Mucosa of rectum (tissue), 2 donors: ENCODE results near the gene MYO18B.

Experiments used
- H3K27ac ChIP-seq, 2 donors: one replicate each; pipeline ENCODE4 v1.7.0; 2013; ENCODE audit warnings: inconsistent platforms in 2 of 2, low read depth in 2 of 2, low read length in 2 of 2
- H3K27me3 ChIP-seq, 2 donors: one replicate each; pipeline ENCODE4 v1.7.0; 2013; ENCODE audit warnings: low read length in 2 of 2; ENCODE audit not compliant: control insufficient read depth in 2 of 2, insufficient read depth in 2 of 2
- H3K36me3 ChIP-seq, 2 donors: one replicate each; pipeline ENCODE4 v1.7.0; 2013; ENCODE audit warnings: low read length in 2 of 2; ENCODE audit not compliant: control insufficient read depth in 2 of 2, insufficient read depth in 2 of 2
- H3K4me1 ChIP-seq, 2 donors: one replicate each; pipeline ENCODE4 v1.7.0; 2013; ENCODE audit warnings: low read length in 2 of 2, mild to moderate bottlenecking in 1 of 2; ENCODE audit not compliant: control insufficient read depth in 2 of 2, insufficient read depth in 2 of 2
- H3K4me3 ChIP-seq, 2 donors: one replicate each; pipeline ENCODE4 v1.7.0; 2013; ENCODE audit warnings: low read length in 2 of 2
- H3K9ac ChIP-seq, 2 donors: one replicate each; pipeline ENCODE4 v1.7.0; 2013; ENCODE audit warnings: low read length in 2 of 2, low read depth in 1 of 2, mild to moderate bottlenecking in 1 of 2
- H3K9me3 ChIP-seq, 2 donors: one replicate each; pipeline ENCODE4 v1.7.0; 2013; ENCODE audit warnings: low read length in 2 of 2; ENCODE audit not compliant: control insufficient read depth in 2 of 2
- donor health status: healthy.
- donor health status: Normal muscosa, but diverticular disease.

MYO18B gene

GRCh38 chr22:25942856-25943411 lies 200.9 kb downstream of the MYO18B start:
- Histone ChIP-seq H3K9me3 (no peaks in the 10 kb centered on the region), H3K27me3 (peaks cover 0 to 4% of the 10 kb centered on the region in 2 donors), H3K36me3 (no peaks in the 10 kb centered on the region), H3K9ac (no peak overlapping the region), H3K4me3 (no peak overlapping the region), H3K4me1 (no peaks in the 10 kb centered on the region), H3K27ac (no peak overlapping the region)

- Histone ChIP-seq H3K4me3 (no peak overlapping the region), H3K4me1 (no peaks in the 10 kb centered on the region), H3K36me3 (no peaks in the 10 kb centered on the region), H3K9me3 (no peaks in the 10 kb centered on the region), H3K9ac (no peak overlapping the region), H3K27me3 (peaks cover 0 to 1% of the 10 kb centered on the region in 2 donors), H3K27ac (no peak overlapping the region)
These were observed 208.1 kb downstream of the MYO18B start for GRCh38 chr22:25950111-25950510.

GRCh38 chr22:25953276-25953675 lies 211.3 kb downstream of the MYO18B start:
- H3K27ac ChIP-seq = no peak overlapping the region
- H3K4me1 ChIP-seq = no peaks in the 10 kb centered on the region
- no peaks in the 10 kb centered on the region for H3K36me3 ChIP-seq

GRCh38 chr22:25953919-25954318 lies 211.9 kb downstream of the MYO18B start:
- H3K4me1 ChIP-seq = no peaks in the 10 kb centered on the region
- H3K36me3 ChIP-seq = no peaks in the 10 kb centered on the region
- H3K4me3 ChIP-seq = no peak overlapping the region
- H3K27ac ChIP-seq = no peak overlapping the region
- no peaks in the 10 kb centered on the region for H3K9me3 ChIP-seq
- H3K9ac ChIP-seq = no peak overlapping the region
- peaks cover 0 to 1% of the 10 kb centered on the region in 2 donors for H3K27me3 ChIP-seq

More at GRCh38 chr22:25953276-25953675, 211.3 kb downstream of the MYO18B start:
- peaks cover 0 to 1% of the 10 kb centered on the region in 2 donors for H3K27me3 ChIP-seq
- no peak overlapping the region for H3K4me3 ChIP-seq
- H3K9ac ChIP-seq = no peak overlapping the region
- no peaks in the 10 kb centered on the region for H3K9me3 ChIP-seq

- Histone ChIP-seq H3K4me3 (no peak overlapping the region), H3K27me3 (peaks cover 0 to 1% of the 10 kb centered on the region in 2 donors), H3K4me1 (no peaks in the 10 kb centered on the region), H3K27ac (no peak overlapping the region), H3K9me3 (no peaks in the 10 kb centered on the region), H3K36me3 (no peaks in the 10 kb centered on the region), H3K9ac (no peak overlapping the region)
These were observed 213.3 kb downstream of the MYO18B start for GRCh38 chr22:25955323-25955722.

- Histone ChIP-seq H3K27ac (no peak overlapping the region), H3K9me3 (no peaks in the 10 kb centered on the region), H3K4me3 (no peak overlapping the region), H3K36me3 (no peaks in the 10 kb centered on the region), H3K9ac (no peak overlapping the region), H3K27me3 (peaks cover 0 to 1% of the 10 kb centered on the region in 2 donors), H3K4me1 (no peaks in the 10 kb centered on the region)
These were observed 214.8 kb downstream of the MYO18B start for GRCh38 chr22:25956801-25957200.

DNA sequence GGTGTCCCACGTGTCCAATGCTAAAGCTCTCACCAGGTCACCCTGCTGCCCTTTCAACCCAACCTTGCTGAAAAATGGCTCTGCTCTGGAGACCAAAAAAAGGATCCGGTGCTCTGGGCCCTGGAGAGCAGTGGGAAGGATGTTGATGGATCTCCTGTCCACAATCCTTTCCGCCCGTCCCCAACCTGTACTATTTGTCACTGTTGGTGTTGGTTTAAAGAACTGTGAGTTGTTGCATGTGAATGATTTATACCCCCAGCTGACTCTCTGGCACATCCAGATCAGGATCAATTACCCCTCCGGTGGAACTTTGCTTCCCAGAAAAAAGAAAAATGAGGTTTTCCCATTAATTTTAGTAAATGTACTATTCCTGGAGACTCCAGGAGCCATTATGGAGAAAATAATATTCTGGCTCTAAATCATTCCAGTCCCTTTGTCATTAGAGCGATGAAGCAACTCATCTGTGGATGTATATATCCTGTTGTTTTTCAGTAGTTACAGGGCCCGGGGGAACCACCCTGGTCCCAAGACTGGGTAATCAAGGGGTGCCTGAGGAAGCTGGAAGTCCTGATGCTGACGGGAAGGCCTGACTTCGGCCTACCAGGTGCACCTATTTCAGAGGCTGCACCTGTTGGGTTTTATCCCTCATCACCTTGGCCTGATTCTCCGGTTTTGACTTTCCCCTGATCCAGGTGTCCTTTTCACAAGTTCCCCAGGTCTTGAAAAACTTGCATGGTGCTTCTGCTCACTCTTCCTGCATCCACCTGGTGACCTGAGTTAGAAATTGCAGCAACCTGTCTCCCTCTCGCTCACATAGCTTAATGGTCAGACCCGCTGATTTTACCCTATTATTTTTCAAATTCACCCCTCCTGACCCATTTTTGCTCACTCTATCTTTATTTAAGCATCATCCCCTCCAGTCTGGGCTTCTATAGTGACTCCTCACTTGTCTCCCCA lies 218.1 kb downstream of the MYO18B start:
- H3K36me3 ChIP-seq = no peaks in the 10 kb centered on the region
- no peaks in the 10 kb centered on the region for H3K4me1 ChIP-seq
- H3K27me3 ChIP-seq = no peaks in the 10 kb centered on the region

DNA sequence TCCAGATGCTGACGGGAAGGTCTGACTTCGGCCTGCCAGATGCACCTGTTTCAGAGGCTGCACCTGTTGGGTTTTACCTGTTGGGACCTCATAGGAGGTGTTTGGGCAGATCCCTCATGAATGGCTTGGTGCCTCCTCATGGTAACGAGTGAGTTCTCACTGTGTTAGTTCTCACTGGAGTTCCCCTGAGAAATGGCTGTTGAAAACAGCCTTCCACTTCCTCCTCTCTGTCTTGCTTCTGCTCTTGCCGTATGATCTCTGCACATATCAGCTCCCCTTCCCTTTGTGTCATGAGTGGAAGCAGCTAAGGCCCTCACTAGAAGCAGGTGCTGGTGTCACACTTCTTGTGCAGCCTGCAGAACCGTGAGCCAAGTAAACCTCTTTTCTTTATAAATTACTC lies 219.7 kb downstream of the MYO18B start:
- H3K4me3 ChIP-seq = no peak overlapping the region
- H3K4me1 ChIP-seq = no peaks in the 10 kb centered on the region
- H3K36me3 ChIP-seq = no peaks in the 10 kb centered on the region
- no peak overlapping the region for H3K9ac ChIP-seq
- no peak overlapping the region for H3K27ac ChIP-seq
- peaks cover 0 to 3% of the 10 kb centered on the region in 2 donors for H3K27me3 ChIP-seq
- no peaks in the 10 kb centered on the region for H3K9me3 ChIP-seq

More for the DNA sequence above, 218.1 kb downstream of the MYO18B start:
- Histone ChIP-seq H3K9ac (no peak overlapping the region), H3K27ac (no peak overlapping the region), H3K4me3 (no peak overlapping the region), H3K9me3 (no peaks in the 10 kb centered on the region)

- Histone ChIP-seq H3K9ac (no peak overlapping the region), H3K4me1 (no peaks in the 10 kb centered on the region), H3K27ac (no peak overlapping the region), H3K9me3 (no peaks in the 10 kb centered on the region), H3K36me3 (no peaks in the 10 kb centered on the region), H3K27me3 (peaks cover 0 to 3% of the 10 kb centered on the region in 2 donors), H3K4me3 (no peak overlapping the region)
These were observed 220.7 kb downstream of the MYO18B start for GRCh38 chr22:25962711-25963110.

DNA sequence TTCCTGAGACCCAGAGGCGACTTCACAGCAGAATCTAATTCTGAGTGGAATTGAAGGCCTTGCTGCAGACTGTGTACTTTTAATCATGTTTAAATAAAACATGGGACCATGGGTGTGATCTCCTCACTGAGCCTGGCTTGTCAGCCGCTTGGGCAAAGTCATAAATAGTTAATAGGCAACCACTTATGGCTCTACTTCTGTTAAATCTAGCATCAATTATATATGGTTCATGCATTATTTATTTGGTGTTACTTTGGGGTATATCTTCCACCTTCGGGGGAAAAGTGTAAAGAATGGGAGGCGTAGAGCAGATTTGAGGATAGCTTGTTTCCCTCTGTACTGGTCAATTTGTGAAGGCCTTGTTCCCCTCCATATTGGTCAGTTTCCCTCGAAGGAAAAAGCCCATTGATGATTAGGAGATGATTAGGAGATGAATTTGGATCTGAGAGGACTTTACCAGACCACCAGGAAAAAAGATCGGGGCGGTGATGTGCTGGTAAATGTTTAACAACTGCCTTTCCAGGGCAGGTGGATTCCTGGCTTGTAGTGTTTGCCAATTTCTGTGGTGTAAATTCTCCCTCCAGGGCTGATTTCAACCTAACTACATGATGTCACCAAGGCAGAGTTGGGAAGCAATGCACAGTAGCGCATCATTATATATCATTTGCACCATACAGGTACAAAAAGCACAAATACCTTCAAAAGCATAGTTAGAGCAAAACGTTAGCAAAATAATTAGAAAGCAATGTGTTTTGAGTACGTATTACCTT lies 223.2 kb downstream of the MYO18B start:
- no peak overlapping the region for H3K27ac ChIP-seq
- H3K9ac ChIP-seq = no peak overlapping the region
- no peak overlapping the region for H3K4me3 ChIP-seq
- H3K4me1 ChIP-seq = no peaks in the 10 kb centered on the region
- H3K9me3 ChIP-seq = no peaks in the 10 kb centered on the region
- H3K36me3 ChIP-seq = no peaks in the 10 kb centered on the region
- peaks cover 0 to 3% of the 10 kb centered on the region in 2 donors for H3K27me3 ChIP-seq
